Brain microvascular endothelial cell (primary cell): Measurements from ENCODE around the gene PTPRN2.

ENCODE experiments used
- DNase-seq: peaks from one replicate; pipeline ENCODE4 v3.0.0-alpha.2; 2020
- H3K27ac ChIP-seq: fragments of 250-450 bp; sonication (Bioruptor Pico); 2 replicates; pipeline ENCODE4 v1.5.1; 2020; ENCODE audit warnings: mild to moderate bottlenecking, moderate library complexity
- H3K27me3 ChIP-seq: fragments of 250-450 bp; sonication (Bioruptor Pico); replicated peaks from 2 replicates; pipeline ENCODE4 v1.5.1; 2020; ENCODE audit warnings: mild to moderate bottlenecking
- H3K36me3 ChIP-seq: fragments of 250-450 bp; sonication (Bioruptor Pico); replicated peaks from 2 replicates; pipeline ENCODE4 v1.5.1; 2020; ENCODE audit warnings: mild to moderate bottlenecking
- H3K4me3 ChIP-seq: 2 replicates; pipeline ENCODE4 v1.5.1; 2011; ENCODE audit warnings: low read depth, mild to moderate bottlenecking, control low read depth, low read length, moderate library complexity
- in situ Hi-C: cut with HindIII; loops from 2 replicates; pipeline ENCODE4 v1.10.0; 2017; ENCODE audit warnings: low sequenced_read_pairs, low pct_ligation_motif_present
- TF ChIP-seq, protein P1 (sequence below): IDR thresholded peaks from 2 replicates; pipeline ENCODE4 v1.5.1; 2011; ENCODE audit warnings: low read depth, mild to moderate bottlenecking, moderate library complexity, low read length, control low read depth, inconsistent platforms; ENCODE audit errors: missing control alignments

Gene PTPRN2

GRCh38 chr7:158320328-158320727 lies 267.3 kb downstream of the PTPRN2 start:
- H3K27ac ChIP-seq = no peak overlapping the region
- H3K4me3 ChIP-seq = no peak overlapping the region
- in situ Hi-C loops = no loop called here
- H3K27me3 ChIP-seq = no peaks in the 10 kb centered on the region
- no peaks in the 10 kb centered on the region for H3K36me3 ChIP-seq
- DNase-seq = no peak
- TF ChIP-seq, protein P1, sequence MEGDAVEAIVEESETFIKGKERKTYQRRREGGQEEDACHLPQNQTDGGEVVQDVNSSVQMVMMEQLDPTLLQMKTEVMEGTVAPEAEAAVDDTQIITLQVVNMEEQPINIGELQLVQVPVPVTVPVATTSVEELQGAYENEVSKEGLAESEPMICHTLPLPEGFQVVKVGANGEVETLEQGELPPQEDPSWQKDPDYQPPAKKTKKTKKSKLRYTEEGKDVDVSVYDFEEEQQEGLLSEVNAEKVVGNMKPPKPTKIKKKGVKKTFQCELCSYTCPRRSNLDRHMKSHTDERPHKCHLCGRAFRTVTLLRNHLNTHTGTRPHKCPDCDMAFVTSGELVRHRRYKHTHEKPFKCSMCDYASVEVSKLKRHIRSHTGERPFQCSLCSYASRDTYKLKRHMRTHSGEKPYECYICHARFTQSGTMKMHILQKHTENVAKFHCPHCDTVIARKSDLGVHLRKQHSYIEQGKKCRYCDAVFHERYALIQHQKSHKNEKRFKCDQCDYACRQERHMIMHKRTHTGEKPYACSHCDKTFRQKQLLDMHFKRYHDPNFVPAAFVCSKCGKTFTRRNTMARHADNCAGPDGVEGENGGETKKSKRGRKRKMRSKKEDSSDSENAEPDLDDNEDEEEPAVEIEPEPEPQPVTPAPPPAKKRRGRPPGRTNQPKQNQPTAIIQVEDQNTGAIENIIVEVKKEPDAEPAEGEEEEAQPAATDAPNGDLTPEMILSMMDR = no peak

- Histone ChIP-seq H3K27me3 (no peaks in the 10 kb centered on the region), H3K27ac (no peak overlapping the region), H3K36me3 (no peaks in the 10 kb centered on the region), H3K4me3 (no peak overlapping the region)
- DNase-seq = no peak
- in situ Hi-C loops = no loop called here
- TF ChIP-seq, protein P1 = no peak
These were observed 269.1 kb downstream of the PTPRN2 start for GRCh38 chr7:158318511-158318913.

- no peak for DNase-seq
- in situ Hi-C loops = no loop called here
- Histone ChIP-seq H3K27me3 (no peaks in the 10 kb centered on the region), H3K36me3 (no peaks in the 10 kb centered on the region), H3K4me3 (no peak overlapping the region), H3K27ac (no peak overlapping the region)
- TF ChIP-seq, protein P1 = no peak
These were observed 270.1 kb downstream of the PTPRN2 start for GRCh38 chr7:158317238-158318205.

DNA sequence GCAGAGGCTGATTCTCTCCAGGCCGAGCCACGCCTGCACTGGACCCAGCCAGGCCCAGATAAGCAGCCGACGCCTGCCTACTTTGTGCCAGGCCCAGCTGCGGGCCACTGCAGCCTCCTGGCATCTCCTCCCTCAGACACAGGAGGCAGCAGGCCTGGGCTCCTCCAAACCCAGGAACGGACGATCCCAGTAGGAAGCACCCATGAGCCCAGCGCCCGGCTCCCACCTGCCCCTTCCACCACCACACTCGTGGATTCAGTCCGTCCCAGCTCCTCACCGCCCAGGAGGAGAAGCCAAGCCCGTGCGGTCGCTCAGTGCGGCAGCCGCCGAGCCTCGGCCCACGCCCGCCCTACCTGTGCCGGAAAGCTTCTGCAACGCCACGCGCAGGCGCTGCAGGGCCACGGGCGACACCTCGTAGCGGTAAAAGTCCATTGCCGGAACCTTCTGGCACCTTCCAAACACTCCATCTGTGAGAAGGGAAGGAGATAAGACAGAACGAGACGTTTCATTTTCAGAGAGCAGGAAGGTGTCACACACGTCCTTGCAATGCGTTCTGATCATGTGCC lies 271.1 kb downstream of the PTPRN2 start:
- Histone ChIP-seq H3K27me3 (no peaks in the 10 kb centered on the region), H3K36me3 (no peaks in the 10 kb centered on the region), H3K4me3 (no peak overlapping the region), H3K27ac (no peak overlapping the region)
- in situ Hi-C loops = no loop called here
- TF ChIP-seq, protein P1 = no peak
- no peak for DNase-seq

DNA sequence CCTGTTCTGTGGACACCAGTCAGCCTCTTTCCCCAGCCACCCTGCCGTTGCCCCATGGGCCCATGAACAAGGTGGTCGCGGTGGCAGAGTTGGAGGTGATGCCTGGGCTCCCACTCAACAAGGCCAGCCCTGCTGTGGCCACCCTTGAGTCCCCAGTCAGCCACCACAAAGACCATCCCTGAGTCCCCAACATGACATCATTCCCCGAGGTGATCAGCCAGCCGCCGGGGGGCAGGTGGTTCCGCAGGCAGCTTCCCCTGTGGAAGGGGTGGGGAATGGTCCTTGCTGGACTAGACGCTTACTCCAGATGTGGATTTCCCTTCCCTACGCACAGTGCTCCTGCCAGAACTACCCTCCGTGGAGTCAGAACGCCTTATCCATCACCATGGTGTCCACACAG lies 271.7 kb downstream of the PTPRN2 start:
- Histone ChIP-seq H3K27ac (no peak overlapping the region), H3K36me3 (no peaks in the 10 kb centered on the region), H3K4me3 (no peak overlapping the region), H3K27me3 (no peaks in the 10 kb centered on the region)
- TF ChIP-seq, protein P1 = no peak
- in situ Hi-C loops = no loop called here
- DNase-seq = no peak

DNA sequence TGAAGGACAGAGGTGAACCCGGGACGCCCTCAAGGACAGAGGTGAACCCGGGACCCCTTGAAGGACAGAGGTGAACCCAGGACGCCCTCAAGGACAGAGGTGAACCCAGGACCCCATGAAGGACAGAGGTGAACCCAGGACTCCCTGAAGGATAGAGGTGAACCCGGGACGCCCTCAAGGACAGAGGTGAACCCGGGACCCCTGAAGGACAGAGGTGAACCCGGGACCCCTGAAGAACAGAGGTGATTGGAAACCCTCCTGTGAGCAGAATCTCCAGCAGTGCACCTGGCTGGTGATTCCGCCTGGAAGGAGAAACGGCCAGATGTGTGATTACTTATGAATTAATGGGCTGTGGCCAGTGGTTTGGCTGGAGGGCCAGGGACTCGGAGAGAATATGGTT lies 272.3 kb downstream of the PTPRN2 start:
- TF ChIP-seq, protein P1 = no peak
- DNase-seq = no peak
- Histone ChIP-seq H3K36me3 (no peaks in the 10 kb centered on the region), H3K27ac (no peak overlapping the region), H3K27me3 (no peaks in the 10 kb centered on the region), H3K4me3 (no peak overlapping the region)
- in situ Hi-C loops = no loop called here
